Breast epithelium (tissue), 4 donors: ENCODE results near the gene HDGF. TPM values are rescaled to one million over a fixed set of nuclear protein-coding genes. Genes with fewer than 3 reads are reported as not detected.
A peak's percentile ranks its signal among the peaks of the same experiment; 100 is the strongest.

Source experiments
- DNase-seq, 2 donors: peaks; one replicate each; pipeline ENCODE4 v3.0.0-alpha.2; 2019; ENCODE audit warnings: low spot score in 2 of 2
- H3K27ac ChIP-seq, 2 donors: fragments of 200-600 bp; sonication (generic) in 1 of 2; one replicate each; pipeline ENCODE4 v1.5.1; 2016 to 2019; ENCODE audit warnings: mild to moderate bottlenecking in 1 of 2
- H3K27me3 ChIP-seq, 2 donors: fragments of 200-600 bp; sonication (generic) in 1 of 2; one replicate each; pipeline versions ENCODE4 v1.5.1 to v1.6.0; 2017 to 2019; ENCODE audit warnings: control low read depth in 1 of 2, mild to moderate bottlenecking in 1 of 2
- H3K36me3 ChIP-seq: fragments of 200-600 bp; one replicate; pipeline ENCODE4 v1.5.1; 2019
- H3K4me1 ChIP-seq, 2 donors: fragments of 200-600 bp; sonication (generic); one replicate each; pipeline ENCODE4 v1.5.1; 2016 to 2019; ENCODE audit warnings: control low read depth in 1 of 2
- H3K4me3 ChIP-seq, 3 donors: fragments of 200-600 bp; sonication (generic); 1 replicate in 2 of 3; 2 replicates in 1 of 3; pipeline ENCODE4 v1.5.1; 2016 to 2019; ENCODE audit warnings: mild to moderate bottlenecking in 3 of 3, moderate library complexity in 2 of 3
- H3K9me3 ChIP-seq, 2 donors: fragments of 200-600 bp; sonication (generic) in 1 of 2; one replicate each; pipeline ENCODE4 v1.5.1; 2016 to 2019; ENCODE audit warnings: control low read depth in 1 of 2
- CTCF ChIP-seq, 3 donors: fragments of 450-650 bp; IDR thresholded peaks; one replicate each; pipeline ENCODE4 v1.5.1; 2016 to 2017; ENCODE audit warnings: antibody characterized with exemption in 3 of 3, mild to moderate bottlenecking in 3 of 3, moderate library complexity in 3 of 3
- POLR2A ChIP-seq: fragments of 450-650 bp; IDR thresholded peaks from one replicate; pipeline ENCODE4 v1.6.1; 2016; ENCODE audit warnings: antibody characterized with exemption, mild to moderate bottlenecking, moderate library complexity
- POLR2AphosphoS5 ChIP-seq, 3 donors: sonication (generic); formaldehyde crosslinking; IDR thresholded peaks; one replicate each; pipeline ENCODE4 v1.6.1; 2017; ENCODE audit warnings: antibody characterized with exemption in 3 of 3
- intact Hi-C: fragments of 100-400 bp; cut with DNase I; formaldehyde crosslinking; loops from one replicate; pipeline ENCODE4 v1.15.1; 2023; ENCODE audit warnings: low total_unique reads
- total RNA-seq, 3 donors: library from RNA; depleted of rRNA; stranded (reverse); fragments of >200 nt; gene quantifications; one replicate each; pipeline ENCODE4 v1.1.0, GENCODE V29; 2016

HDGF gene
- total RNA-seq, 3 donors from 2014 or later = 133 to 178 (median 173) TPM

- TF ChIP-seq CTCF (IDR thresholded peaks at IDR 0.05) (no peak), POLR2AphosphoS5 (IDR thresholded peaks at IDR 0.05) (no peak), POLR2A (no peak)
- Histone ChIP-seq H3K4me3 (no peak overlapping the region), H3K9me3 (no peaks in the 10 kb centered on the region), H3K27ac (peak overlapping the region; percentile 91 to 97), H3K4me1 (peaks cover 0 to 14% of the 10 kb centered on the region in 2 donors), H3K27me3 (no peaks in the 10 kb centered on the region), H3K36me3 (no peaks in the 10 kb centered on the region)
- DNase-seq = no peak
- intact Hi-C loops = no loop called here
These were observed 9.5 kb downstream of the HDGF start for GRCh38 chr1:156742017-156742416.

- Histone ChIP-seq H3K36me3 (peaks cover 2% of the 10 kb centered on the region), H3K27ac (peak overlapping the region; percentile 91 to 97), H3K4me3 (peak overlapping the region; percentile 15 to 78 (median 75)), H3K4me1 (peaks cover 0 to 14% of the 10 kb centered on the region in 2 donors), H3K9me3 (no peaks in the 10 kb centered on the region), H3K27me3 (no peaks in the 10 kb centered on the region)
- intact Hi-C loops = no loop called here
- TF ChIP-seq CTCF (IDR thresholded peaks at IDR 0.05) (no peak), POLR2AphosphoS5 (IDR thresholded peaks at IDR 0.05) (no peak), POLR2A (no peak)
- no peak for DNase-seq
These were observed 9.9 kb downstream of the HDGF start for GRCh38 chr1:156741481-156741983.

GRCh38 chr1:156740741-156741480 lies 10.6 kb downstream of the HDGF start, which contains the start of gene MRPL24:
TSS of gene MRPL24 (minus strand) at chr1:156741088. CDS start at chr1:156738704, 2,384 bp downstream.
- intact Hi-C loops = no loop called here
- no peaks in the 10 kb centered on the region for H3K27me3 ChIP-seq
- H3K4me3 ChIP-seq = peak within 1 kb of the TSS; percentile 70 to 78 (median 75)
- H3K9me3 ChIP-seq = no peaks in the 10 kb centered on the region
- peak; percentile 97 to 99 for DNase-seq
- TF ChIP-seq POLR2AphosphoS5 (IDR thresholded peaks at IDR 0.05) (peak; percentile 90 to 91 (median 91)), POLR2A (no peak)
- peaks cover 6% of the 10 kb centered on the region for H3K36me3 ChIP-seq
- H3K4me1 ChIP-seq = peaks cover 0 to 9% of the 10 kb centered on the region in 2 donors
- peak within 1 kb of the TSS; percentile 91 to 97 for H3K27ac ChIP-seq

- DNase-seq = no peak
- peak overlapping the region; percentile 79 to 91 for H3K27ac ChIP-seq
- TF ChIP-seq POLR2A (no peak), CTCF (IDR thresholded peaks at IDR 0.05) (no peak), POLR2AphosphoS5 (IDR thresholded peaks at IDR 0.05) (no peak)
- intact Hi-C loops = no loop called here
- peaks cover 0 to 5% of the 10 kb centered on the region in 2 donors for H3K4me1 ChIP-seq
- peak overlapping the region; percentile 70 to 78 (median 75) for H3K4me3 ChIP-seq
- H3K36me3 ChIP-seq = peaks cover 6% of the 10 kb centered on the region
- H3K27me3 ChIP-seq = no peaks in the 10 kb centered on the region
- H3K9me3 ChIP-seq = no peaks in the 10 kb centered on the region
These were observed 11.2 kb downstream of the HDGF start for GRCh38 chr1:156740237-156740740.

GRCh38 chr1:156738916-156739315 lies 12.6 kb downstream of the HDGF start:
- H3K27me3 ChIP-seq = no peaks in the 10 kb centered on the region
- no peaks in the 10 kb centered on the region for H3K9me3 ChIP-seq
- DNase-seq = no peak
- TF ChIP-seq POLR2A (no peak), POLR2AphosphoS5 (IDR thresholded peaks at IDR 0.05) (no peak), CTCF (IDR thresholded peaks at IDR 0.05) (no peak)
- intact Hi-C loops = no loop called here
- no peak overlapping the region for H3K27ac ChIP-seq
- H3K4me3 ChIP-seq = no peak overlapping the region
- peaks cover 0 to 5% of the 10 kb centered on the region in 2 donors for H3K4me1 ChIP-seq
- peaks cover 6% of the 10 kb centered on the region for H3K36me3 ChIP-seq
